Suprapubic skin (tissue), 4 donors: ENCODE results near the gene VTN. TPM values are rescaled to one million over a fixed set of nuclear protein-coding genes. Genes with fewer than 3 reads are reported as not detected.

Source experiments
- DNase-seq, 2 donors: peaks; one replicate each; pipeline ENCODE4 v3.0.0-alpha.2; 2019; ENCODE audit warnings: low spot score in 2 of 2
- H3K27ac ChIP-seq: fragments of 200-600 bp; sonication (generic); one replicate; pipeline ENCODE4 v1.5.1; 2019
- H3K27me3 ChIP-seq: fragments of 200-600 bp; sonication (generic); one replicate; pipeline ENCODE4 v1.5.1; 2019
- H3K36me3 ChIP-seq: fragments of 200-600 bp; sonication (generic); one replicate; pipeline ENCODE4 v1.5.1; 2019
- H3K4me1 ChIP-seq: fragments of 200-600 bp; sonication (generic); one replicate; pipeline ENCODE4 v1.5.1; 2019
- H3K4me3 ChIP-seq: fragments of 200-600 bp; sonication (generic); one replicate; pipeline ENCODE4 v1.5.1; 2019; ENCODE audit warnings: mild to moderate bottlenecking
- H3K9me3 ChIP-seq: fragments of 200-600 bp; sonication (generic); one replicate; pipeline ENCODE4 v1.5.1; 2019
- EP300 ChIP-seq: sonication (generic); formaldehyde crosslinking; IDR thresholded peaks from one replicate; pipeline ENCODE4 v1.6.1; 2017; ENCODE audit warnings: antibody characterized with exemption
- POLR2A ChIP-seq, 2 donors: fragments of 450-650 bp; IDR thresholded peaks; one replicate each; pipeline ENCODE4 v1.6.1; 2017; ENCODE audit warnings: antibody characterized with exemption in 2 of 2, mild to moderate bottlenecking in 2 of 2, moderate library complexity in 2 of 2
- POLR2AphosphoS5 ChIP-seq, 3 donors: sonication (generic); formaldehyde crosslinking; IDR thresholded peaks; one replicate each; pipeline ENCODE4 v1.6.1; 2017; ENCODE audit warnings: antibody characterized with exemption in 3 of 3
- WGBS: methylation state at CpG from one replicate; pipeline ENCODE4 v1.1.5; 2018; 5-methylcytosine and 5-hydroxymethylcytosine counted together
- total RNA-seq, 4 donors: library from RNA; depleted of rRNA; stranded (reverse); fragments of >200 nt; gene quantifications; one replicate each; pipeline ENCODE4 v1.1.0, GENCODE V29; 2016
- TF ChIP-seq, protein P1 (sequence below), 2 donors: fragments of 200-600 bp in 1 of 2; fragments of 450-650 bp in 1 of 2; sonication (generic) in 1 of 2; IDR thresholded peaks; one replicate each; pipeline ENCODE4 v1.5.1; 2016 to 2019; ENCODE audit warnings: antibody characterized with exemption in 2 of 2, mild to moderate bottlenecking in 1 of 2, moderate library complexity in 1 of 2

The VTN gene
- total RNA-seq, 4 donors from 2014 or later: 0.42 to 4.2 (median 0.42) TPM; not detected in 1

- no peak for DNase-seq
- no peak overlapping the region for H3K27ac ChIP-seq
- no peaks in the 10 kb centered on the region for H3K4me1 ChIP-seq
- TF ChIP-seq POLR2AphosphoS5 (IDR thresholded peaks at IDR 0.05) (no peak), EP300 (no peak)
- TF ChIP-seq, protein P1, sequence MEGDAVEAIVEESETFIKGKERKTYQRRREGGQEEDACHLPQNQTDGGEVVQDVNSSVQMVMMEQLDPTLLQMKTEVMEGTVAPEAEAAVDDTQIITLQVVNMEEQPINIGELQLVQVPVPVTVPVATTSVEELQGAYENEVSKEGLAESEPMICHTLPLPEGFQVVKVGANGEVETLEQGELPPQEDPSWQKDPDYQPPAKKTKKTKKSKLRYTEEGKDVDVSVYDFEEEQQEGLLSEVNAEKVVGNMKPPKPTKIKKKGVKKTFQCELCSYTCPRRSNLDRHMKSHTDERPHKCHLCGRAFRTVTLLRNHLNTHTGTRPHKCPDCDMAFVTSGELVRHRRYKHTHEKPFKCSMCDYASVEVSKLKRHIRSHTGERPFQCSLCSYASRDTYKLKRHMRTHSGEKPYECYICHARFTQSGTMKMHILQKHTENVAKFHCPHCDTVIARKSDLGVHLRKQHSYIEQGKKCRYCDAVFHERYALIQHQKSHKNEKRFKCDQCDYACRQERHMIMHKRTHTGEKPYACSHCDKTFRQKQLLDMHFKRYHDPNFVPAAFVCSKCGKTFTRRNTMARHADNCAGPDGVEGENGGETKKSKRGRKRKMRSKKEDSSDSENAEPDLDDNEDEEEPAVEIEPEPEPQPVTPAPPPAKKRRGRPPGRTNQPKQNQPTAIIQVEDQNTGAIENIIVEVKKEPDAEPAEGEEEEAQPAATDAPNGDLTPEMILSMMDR (IDR thresholded peaks at IDR 0.05): no peak
- H3K9me3 ChIP-seq: no peaks in the 10 kb centered on the region
- 94% methylated on average over 1 of the region's 1 CpG for WGBS
- no peak overlapping the region for H3K4me3 ChIP-seq
- H3K36me3 ChIP-seq: peaks cover 58% of the 10 kb centered on the region
- no peaks in the 10 kb centered on the region for H3K27me3 ChIP-seq
Measured at GRCh38 chr17:28390984-28391383, 20.9 kb upstream of the VTN start.

- Histone ChIP-seq H3K36me3 (peaks cover 54% of the 10 kb centered on the region), H3K4me3 (no peak overlapping the region), H3K27ac (no peak overlapping the region), H3K9me3 (no peaks in the 10 kb centered on the region), H3K4me1 (peaks cover 3% of the 10 kb centered on the region), H3K27me3 (no peaks in the 10 kb centered on the region)
- no peak for DNase-seq
- TF ChIP-seq EP300 (no peak), POLR2A (IDR thresholded peaks at IDR 0.05) (no peak), POLR2AphosphoS5 (IDR thresholded peaks at IDR 0.05) (no peak)
- TF ChIP-seq, protein P1 (IDR thresholded peaks at IDR 0.05): no peak
- 87% methylated on average over 2 of the region's 2 CpGs for WGBS
Measured at GRCh38 chr17:28390563-28390962, 20.5 kb upstream of the VTN start.

DNA sequence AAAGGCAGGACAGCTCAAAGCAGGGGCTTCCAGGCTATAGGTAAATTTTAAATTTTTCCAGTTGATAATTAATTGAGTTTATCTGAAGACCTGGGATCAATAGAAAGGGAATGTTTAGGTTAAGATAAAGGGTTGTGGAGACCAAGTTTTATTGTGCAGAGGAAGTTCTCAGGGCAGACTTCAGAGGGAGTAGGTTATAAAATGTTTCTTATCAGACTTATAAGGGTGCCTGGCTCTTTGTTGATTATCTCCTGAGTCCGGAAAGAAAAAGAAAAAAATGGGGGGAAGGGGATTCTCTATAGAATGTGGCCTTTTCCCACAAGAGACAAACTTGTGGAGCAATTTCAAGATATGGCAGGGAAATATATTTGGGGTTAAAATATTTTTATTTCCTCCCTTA lies 20.0 kb upstream of the VTN start:
- no peak overlapping the region for H3K27ac ChIP-seq
- DNase-seq: no peak
- WGBS: 92% methylated on average over 1 of the region's 1 CpG
- H3K4me1 ChIP-seq: peaks cover 7% of the 10 kb centered on the region
- no peak overlapping the region for H3K4me3 ChIP-seq
- no peaks in the 10 kb centered on the region for H3K27me3 ChIP-seq
- peaks cover 50% of the 10 kb centered on the region for H3K36me3 ChIP-seq
- TF ChIP-seq EP300 (no peak), POLR2AphosphoS5 (IDR thresholded peaks at IDR 0.05) (no peak), POLR2A (IDR thresholded peaks at IDR 0.05) (no peak)
- TF ChIP-seq, protein P1 (IDR thresholded peaks at IDR 0.05): no peak
- H3K9me3 ChIP-seq: no peaks in the 10 kb centered on the region

- DNase-seq: no peak
- WGBS: 90% methylated on average over 11 of the region's 11 CpGs
- Histone ChIP-seq H3K27ac (no peak overlapping the region), H3K4me3 (no peak overlapping the region), H3K36me3 (peaks cover 44% of the 10 kb centered on the region), H3K4me1 (peaks cover 18% of the 10 kb centered on the region), H3K9me3 (no peaks in the 10 kb centered on the region), H3K27me3 (no peaks in the 10 kb centered on the region)
- TF ChIP-seq POLR2AphosphoS5 (IDR thresholded peaks at IDR 0.05) (no peak), EP300 (no peak), POLR2A (IDR thresholded peaks at IDR 0.05) (no peak)
- TF ChIP-seq, protein P1 (IDR thresholded peaks at IDR 0.05): no peak
Measured at GRCh38 chr17:28388106-28388505, 18.0 kb upstream of the VTN start.

- peaks cover 22% of the 10 kb centered on the region for H3K4me1 ChIP-seq
- TF ChIP-seq EP300: no peak
- TF ChIP-seq POLR2A (IDR thresholded peaks at IDR 0.05): no peak
- no peak for TF ChIP-seq POLR2AphosphoS5 (IDR thresholded peaks at IDR 0.05)
- TF ChIP-seq, protein P1 (IDR thresholded peaks at IDR 0.05): no peak
- H3K36me3 ChIP-seq: peaks cover 33% of the 10 kb centered on the region
- H3K9me3 ChIP-seq: no peaks in the 10 kb centered on the region
- H3K27ac ChIP-seq: no peak overlapping the region
- DNase-seq: no peak
- no peak overlapping the region for H3K4me3 ChIP-seq
- H3K27me3 ChIP-seq: no peaks in the 10 kb centered on the region
Measured at GRCh38 chr17:28386391-28386790, 16.3 kb upstream of the VTN start.
